NCI-H226 (cell line): Measurements from ENCODE around the gene MIF.
"Not testable (repeated sequence)": the region's sequence is repeated elsewhere in the genome, so short reads cannot be mapped to it uniquely, and the experiment has no call there.

ENCODE experiments used
- DNase-seq: peaks from one replicate; pipeline ENCODE4 v3.0.0-alpha.2; 2015

Gene MIF

DNA sequence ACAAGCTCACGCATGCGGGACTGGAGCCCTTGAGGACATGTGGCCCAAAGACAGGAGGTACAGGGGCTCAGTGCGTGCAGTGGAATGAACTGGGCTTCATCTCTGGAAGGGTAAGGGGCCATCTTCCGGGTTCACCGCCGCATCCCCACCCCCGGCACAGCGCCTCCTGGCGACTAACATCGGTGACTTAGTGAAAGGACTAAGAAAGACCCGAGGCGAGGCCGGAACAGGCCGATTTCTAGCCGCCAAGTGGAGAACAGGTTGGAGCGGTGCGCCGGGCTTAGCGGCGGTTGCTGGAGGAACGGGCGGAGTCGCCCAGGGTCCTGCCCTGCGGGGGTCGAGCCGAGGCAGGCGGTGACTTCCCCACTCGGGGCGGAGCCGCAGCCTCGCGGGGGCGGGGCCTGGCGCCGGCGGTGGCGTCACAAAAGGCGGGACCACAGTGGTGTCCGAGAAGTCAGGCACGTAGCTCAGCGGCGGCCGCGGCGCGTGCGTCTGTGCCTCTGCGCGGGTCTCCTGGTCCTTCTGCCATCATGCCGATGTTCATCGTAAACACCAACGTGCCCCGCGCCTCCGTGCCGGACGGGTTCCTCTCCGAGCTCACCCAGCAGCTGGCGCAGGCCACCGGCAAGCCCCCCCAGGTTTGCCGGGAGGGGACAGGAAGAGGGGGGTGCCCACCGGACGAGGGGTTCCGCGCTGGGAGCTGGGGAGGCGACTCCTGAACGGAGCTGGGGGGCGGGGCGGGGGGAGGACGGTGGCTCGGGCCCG, at the start of gene MIF:
TSS of gene MIF (plus strand) at position 439 of the 765 bp plus-strand sequence. CDS start at position 531, 92 bp downstream.
- peak; percentile 73 for DNase-seq

DNA sequence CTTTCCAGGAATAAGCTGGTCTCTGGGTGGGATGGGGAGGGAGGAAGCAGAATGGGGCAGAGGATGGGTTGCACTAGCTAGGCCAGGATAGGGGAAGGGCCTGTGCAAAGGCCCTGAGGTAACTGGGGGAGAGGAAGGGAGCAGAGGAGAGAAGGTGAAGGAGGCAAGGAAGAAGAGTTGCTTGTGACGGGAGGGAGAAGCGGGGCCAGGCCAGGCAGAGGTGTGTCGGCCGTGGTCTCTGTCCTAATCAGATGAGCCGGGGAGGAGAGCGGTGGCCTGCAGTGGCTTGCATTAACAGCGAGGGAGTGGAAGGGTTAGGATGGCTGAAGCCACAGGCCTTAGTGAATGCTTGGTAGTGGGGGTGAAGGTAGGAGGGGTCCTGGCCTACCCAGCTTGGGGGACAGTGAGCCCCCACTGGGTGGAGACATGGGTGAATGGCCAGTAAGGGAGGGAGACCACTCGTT, 49.4 kb upstream of the MIF start:
- DNase-seq, result no peak

DNA sequence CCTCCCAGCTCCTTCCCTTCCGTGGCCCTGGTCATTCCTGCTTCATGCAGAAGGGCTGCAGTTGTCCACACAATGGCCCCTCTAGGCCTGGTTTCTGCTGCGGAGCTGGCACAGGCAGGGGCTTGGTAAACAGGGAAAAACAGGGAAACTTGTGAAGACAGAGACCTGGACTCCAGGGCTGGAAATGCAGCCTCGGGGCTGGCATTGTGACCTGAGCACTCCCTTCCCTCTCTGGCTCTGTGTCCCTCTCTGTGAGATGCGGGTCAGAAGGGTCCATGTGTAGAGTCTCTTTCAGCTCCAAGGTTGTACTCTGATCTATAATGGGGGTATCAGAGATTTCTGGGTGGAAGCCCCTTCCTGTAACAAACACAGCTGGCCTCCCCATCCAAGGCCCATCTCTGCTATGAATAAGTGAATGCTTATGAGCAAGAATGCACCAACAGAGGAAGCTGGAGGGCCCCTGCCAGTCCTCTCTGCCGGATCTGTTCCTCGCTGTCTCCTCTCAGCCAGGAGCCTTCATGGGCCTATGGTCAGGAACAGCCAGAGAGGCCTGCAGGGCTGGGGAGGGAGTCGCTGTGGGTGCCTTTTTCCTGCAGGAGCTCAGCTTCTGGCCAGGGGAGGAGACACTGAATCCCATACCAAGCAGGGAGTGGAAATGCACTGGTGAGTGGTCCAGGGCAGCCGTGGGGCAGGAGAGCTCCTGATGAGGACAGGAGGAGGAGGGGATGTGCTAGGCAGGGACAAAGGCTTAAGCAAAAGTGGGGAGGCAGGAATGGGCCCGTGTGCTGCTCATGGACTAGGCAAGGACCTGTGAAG, 48.7 kb upstream of the MIF start:
- DNase-seq, result no peak

DNA sequence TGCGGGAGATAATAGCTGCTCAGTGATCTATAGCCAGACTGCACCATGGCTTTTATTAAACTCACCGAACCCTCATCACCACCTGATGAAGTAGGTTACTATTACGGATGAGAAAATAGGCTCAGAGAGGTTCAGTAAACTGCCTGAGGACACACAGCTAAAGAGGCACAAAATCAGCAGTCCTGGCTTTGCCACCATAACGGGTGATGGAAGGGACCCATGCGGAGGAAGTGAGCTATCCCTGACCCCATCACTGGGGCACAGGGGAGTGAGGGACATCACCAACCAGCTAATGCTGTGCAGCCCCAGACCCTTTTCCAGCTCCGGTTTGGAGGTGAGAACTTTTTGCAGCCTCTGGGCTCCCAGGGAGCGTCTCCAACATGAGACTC, 48.1 kb upstream of the MIF start:
- DNase-seq, result no peak

DNA sequence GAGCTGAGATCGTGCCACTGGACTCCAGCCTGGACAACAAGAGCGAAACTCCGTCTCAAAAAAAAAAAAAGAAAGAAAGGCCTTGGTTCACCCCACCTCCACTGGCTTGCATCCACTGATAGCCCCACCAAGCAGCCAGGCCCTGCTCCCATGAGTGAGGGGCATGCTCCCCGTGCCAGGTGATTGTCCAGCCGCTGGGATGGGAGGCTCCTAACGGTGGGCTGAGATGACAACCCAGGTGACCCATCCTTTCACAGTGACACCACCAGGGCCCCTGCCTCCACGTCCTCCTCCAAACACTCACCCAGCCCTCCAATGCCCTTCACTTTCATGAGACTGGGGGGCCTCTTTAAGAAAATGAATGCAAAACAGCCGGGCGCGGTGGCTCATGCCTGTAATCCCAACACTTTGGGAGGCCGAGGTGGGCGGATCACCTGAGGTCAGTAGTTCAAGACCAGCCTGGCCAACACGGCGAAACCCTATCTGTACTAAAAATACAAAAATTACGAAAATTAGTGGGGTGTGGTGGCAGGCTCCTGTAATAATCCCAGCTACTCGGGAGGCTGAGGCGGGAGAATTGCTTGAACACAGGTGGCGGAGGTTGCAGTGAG, 46.8 kb upstream of the MIF start:
- DNase-seq, result no peak

DNA sequence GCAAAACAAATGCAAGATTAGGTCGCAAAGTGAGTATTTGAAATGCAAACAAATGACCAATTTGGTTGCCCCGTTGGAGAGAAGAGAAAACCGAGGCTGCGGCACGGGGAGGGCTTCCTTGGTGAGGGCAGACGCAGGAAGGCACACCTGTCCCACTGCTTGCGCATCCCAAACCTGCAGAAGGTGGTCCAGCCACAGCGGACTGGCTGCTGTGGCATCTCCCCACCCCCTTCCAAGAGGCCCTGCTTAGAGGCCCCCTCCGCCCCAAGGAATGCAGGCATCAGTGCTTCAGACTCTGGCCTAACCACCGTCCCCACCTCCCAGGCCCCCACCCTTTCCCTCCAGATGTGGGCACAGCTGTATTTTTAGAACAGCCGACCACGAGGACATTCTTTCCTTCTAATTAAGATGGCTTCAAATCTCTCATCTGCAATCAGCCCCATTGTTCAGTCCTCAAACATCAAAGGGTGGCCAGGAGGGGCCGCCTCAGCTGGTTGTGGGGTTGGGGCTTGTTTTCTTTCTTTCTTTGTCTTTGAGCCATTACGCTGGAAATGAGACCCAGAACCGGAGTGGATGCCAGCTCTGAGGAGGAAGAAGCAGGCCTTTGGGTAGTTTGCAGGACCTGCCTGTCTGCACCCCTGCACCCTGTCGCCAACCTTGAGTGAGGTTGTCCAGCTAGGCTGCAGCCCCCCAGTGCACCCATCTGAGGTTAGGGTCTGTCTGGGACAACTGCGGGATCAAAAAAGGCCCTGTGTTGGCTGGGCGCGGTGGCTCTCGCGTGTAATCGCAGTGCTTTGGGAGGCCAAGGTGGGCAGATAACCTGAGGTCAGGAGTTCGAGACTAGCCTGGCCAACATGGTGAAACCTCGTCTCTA, 46.0 kb upstream of the MIF start:
- DNase-seq, result no peak

DNA sequence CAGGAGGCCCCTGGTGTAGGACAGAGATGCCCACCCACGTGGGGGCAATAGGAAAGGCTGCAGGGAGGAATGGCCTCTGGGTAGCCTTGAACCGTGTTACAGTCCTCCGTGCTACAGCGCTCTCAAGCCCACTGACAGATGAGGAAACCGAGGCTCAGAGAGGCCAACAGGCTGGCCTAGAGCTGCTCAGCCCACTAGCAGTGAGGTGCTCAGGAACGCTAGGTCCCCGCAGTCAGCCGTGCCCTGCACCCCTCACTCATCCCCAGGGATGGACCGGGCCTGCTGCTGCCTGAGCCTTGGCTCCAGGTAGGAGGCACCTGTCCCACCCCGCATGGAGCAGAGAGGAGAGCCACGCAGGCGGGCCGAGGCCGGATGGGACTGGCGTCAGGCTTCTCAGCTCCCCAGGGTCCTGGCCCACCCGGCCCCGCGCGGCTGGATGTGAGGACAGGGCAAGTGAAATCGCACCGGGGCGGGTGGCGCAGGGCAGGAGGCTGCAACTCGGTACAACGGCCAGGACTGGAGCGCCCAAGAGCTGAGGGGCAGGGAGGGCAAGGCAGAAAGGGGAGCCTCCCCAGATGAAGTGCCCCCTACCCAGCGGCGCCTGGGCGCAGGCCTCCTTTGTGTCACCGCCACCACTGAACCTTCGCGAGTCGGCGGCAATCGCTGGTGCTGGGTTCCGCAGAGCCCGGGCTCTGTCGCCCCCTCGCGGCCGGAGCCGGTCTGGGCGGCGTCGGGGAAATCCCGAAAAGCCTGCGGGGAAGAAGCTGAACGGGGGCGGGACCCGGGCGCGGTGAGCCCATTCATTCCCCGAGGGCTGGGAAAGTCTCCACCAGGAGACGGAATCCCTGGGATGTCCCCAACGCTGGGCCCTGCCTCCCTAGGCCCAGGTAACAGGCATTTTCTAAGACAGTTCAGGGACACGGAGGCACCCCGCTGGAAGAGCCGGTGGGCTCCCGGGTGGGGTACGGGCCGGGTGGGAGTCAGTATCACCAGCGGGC, 44.9 kb upstream of the MIF start:
- DNase-seq, result peak; percentile 12

DNA sequence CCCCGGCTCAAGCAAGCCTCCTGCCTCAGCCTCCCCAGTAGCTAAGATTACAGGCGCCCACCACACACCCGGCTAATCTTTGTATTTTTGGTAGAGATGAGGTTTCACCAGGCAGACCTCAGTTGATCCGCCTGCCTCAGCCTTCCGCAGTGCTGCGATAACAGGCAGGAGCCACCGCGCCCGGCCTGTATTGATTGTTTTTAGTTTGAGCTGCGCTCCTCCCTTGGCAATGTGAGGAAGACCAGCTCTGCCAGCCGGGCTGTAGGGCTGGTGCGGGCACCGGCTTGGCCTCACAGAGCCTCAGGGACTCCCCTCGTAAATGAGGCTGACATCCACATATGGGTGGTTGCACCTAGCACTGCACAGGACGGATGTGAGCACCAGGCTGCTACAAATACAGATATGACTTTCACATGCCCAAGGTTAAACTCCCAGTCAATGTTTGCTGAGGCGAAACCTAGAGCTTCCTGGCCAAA, 44.0 kb upstream of the MIF start:
- DNase-seq, result no peak

DNA sequence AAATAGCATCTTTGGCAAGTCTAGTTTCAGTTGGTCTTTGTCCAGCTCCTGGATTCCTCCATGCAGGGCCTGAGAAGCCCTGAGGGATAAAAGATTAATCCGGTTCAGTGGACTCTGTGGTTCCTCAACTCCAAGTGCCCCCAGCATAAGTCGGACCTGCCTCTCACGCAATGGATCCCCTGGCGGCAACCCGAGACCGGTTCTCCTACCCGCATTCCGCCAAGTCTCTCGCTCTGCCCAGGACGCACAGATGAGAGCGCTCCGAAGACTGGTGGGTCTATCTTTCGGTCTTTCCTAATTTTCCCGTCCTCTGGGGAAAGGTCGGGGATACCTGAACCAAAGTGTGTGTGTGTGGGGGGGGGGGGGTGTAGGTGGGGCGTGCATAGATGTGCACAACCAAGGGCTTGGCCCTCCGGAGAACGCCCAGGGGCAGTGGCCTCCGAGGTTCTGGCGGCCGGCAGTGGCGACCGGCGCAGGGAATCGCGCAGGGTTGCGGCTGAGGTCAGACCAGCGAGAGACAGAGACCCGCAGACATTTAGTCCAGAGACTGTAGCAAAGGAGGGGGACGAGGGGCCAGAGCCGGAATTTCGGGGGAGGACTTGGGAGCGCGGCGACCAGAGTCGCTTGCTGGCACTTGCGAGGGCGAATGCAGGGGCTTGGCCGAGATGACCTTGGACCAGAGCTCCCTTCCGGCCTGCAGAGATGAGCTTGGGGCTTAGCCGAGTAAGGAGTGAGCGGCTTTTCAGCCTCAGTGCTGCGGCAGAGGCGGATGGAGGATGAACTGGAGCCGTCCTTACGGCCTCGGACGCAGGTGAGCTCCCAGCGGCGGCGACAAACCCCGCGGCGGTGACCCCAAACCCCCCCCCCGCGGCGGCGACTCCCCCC, 37.2 kb upstream of the MIF start:
- no peak for DNase-seq

DNA sequence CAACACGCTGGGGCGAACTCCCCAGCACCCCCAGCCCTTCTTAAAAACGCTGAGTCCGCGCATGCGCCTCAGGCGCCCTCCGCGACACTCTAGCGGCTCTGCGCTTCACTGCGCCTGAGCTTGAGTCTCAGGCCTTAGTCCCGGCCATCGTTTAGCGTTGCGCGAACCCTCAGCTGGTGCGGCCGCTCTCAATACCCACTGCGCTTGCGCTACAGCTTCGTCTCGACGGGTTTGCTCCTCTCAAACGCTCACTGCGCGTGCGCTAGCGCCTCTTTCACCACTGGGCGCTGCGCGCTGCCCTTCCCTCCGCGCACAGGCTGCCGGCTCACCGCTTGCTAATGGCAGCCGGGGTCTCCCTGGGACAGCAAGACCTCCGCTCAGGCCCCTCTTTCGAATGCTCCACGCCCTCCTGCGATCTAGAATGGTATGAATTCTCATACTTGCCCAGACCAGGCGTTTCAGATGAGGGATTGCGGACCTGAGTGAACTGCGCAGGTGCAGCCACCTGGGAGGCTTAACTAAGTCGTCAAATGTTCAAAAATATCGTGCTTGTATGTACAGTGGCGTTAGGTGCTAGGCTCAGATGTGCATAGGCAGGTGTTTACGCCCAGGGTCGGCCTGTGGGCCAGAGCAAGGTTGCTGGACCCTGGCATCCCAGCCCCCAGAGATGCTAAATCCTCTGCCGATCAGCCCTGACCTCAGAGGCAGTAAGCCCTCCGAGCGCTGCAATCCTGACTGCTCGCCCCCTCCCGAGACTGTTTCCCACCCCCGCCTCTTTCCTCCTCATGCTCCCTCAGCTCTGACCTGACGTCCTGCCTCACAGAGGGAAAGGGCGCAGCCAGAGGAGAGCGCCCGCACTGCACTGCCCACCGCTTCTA, 36.3 kb upstream of the MIF start, which contains the start of gene SLC2A11:
TSS of gene SLC2A11 (plus strand) at position 270 of the 878 bp plus-strand sequence. CDS start at position 395, 125 bp downstream.
- peak; percentile 81 for DNase-seq

DNA sequence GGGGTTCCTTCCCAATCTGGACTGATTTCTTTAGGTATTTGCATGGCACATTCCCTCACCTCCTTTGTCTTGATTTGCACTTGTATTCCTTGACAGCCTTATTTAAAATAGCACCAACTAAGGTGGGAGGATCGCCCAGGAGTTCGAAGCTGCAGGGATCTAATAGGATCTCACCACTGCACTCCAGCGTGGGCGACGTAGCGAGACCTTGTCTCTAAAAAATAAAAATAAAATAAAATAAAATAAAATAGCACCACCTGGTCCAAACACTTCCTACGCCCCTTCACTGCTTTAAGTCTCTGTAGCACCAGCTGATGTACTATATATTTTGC, 35.7 kb upstream of the MIF start:
- DNase-seq, result no peak

DNA sequence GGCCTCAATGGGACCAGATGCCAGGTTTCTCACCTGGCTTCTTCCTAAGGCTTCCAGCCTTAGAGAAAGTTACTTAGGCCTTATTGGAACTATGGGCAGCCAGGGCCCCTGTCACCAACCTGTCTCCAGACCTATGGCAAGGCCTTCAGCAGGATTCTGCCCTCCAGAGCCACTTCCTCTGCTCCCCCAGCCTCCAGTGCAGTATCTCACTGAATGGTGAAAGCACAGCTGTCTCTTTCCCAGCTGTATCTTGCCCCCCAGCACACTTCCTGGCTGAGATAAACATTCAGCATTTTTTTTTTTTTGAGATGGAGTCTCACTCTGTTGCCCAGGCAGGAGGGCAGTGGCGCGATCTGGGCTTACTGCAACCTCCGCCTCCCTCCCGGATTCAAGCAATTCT, 35.0 kb upstream of the MIF start:
- DNase-seq, result no peak

DNA sequence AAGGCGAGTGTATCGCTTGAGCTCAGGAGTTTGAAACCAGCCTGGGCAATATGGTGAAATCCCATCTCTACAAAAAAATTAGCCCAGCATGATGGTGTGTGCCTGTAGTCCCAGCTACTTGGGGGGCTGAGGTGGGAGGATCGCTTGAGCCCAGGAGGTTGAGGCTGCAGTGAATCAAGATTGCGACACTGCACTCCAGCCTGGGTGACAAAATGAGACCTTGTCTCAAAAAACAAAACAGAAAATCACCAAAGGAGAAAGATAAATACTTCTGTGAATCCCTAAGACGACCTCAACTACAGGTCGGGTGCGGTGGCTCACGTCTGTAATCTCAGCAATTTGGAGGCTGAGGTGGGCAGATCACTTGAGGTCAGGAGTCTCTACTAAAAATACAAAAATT, 34.0 kb upstream of the MIF start:
- DNase-seq, result not testable (repeated sequence)

DNA sequence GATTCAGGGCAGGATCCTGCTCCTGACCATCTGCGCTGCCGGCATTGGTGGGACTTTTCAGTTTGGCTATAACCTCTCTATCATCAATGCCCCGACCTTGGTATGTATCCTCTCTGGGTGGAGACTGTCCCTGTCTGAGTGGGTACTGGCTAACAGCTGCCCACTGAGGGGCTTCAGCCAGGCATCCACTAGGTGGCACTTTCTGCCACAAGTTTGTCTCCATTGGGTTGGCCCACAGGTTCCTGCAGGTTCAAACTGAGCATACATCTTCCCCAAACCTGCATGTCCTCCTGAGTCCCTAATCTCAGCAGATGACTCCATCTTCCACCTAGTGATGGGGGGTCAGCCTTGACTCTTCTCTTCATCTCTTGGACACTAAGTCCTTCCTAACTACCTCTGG, 32.1 kb upstream of the MIF start:
- no peak for DNase-seq

DNA sequence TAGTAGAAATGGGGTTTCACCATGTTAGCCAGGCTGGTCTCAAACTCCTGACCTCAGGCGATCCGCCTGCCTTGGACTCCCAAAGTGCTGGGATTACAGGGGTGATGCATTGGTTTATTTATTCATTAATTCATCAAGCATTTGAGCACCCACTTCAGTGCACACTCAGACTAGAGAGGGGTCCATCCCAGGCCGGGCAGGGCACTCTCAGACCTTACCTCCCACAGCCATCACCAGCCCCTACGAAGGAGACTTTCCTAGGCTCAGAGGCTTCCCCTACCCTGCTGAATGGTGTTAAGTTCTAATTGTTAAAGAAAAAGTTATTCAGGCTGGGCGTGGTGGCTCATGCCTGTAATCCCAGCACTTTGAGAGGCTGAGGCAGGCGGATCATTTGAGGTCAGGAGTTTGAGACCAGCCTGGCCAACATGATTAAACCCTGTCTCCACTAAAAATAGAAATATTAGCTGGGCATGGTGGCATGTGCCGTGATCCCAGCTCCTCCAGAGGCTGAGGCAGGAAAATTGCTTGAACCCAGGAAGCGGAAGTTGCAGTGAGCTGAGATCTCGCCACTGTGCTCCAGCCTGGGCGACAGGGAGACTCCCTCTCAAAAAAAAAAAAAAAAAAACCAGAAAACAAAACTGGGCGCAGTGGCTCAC, 29.6 kb upstream of the MIF start:
- DNase-seq, result not testable (repeated sequence)

DNA sequence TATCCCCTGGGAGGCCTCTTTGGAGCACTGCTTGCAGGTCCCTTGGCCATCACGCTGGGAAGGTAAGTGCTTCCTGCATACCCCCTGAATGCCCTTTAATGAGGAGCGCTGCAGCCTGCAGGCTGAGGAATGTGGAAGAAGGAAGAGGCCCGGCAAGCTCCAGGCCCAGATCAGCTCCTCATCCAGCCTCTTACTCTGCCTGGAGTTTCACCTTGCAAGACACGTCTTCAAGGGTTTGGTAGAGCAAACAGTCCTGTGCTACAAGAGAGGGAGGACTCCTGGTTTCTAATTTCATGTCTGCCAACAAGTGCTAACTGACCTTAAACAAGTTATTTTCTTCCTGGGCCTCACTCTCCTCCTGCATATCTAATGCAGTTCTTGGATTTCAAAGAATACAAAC, 25.6 kb upstream of the MIF start:
- DNase-seq, result no peak

DNA sequence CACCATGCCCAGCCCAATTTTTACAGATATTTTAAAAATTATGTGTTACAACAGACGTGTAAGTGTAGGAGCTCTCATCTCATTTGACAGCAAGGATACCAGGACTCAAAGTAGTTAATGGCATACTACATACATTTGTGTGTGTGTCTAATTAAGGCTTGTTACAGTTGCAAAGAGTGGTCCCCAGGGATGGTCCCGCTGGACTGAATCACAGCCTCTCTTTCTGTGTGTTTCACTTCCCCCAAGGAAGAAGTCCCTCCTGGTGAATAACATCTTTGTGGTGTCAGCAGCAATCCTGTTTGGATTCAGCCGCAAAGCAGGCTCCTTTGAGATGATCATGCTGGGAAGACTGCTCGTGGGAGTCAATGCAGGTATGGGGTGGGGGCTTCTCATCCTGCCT, 19.3 kb upstream of the MIF start:
- DNase-seq, result no peak

DNA sequence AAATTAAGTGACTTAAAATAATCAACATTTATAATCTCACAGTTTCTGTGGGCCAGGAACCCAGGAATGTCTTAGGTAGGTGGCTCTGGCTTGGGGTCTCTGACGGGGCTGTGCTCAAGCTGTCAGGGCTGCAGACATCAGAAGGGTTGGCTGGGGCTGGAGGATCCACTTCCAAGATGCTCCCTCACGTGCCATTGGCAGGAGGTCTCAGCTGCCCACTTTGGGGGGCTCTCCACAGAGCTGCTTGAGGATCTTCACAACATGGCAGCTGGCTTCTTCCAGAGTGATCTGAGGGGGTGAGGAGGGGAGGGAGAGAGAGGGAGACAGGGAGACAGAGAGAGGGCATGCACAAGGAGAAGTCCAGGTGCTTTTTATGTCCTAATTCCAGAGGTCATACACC, 18.4 kb upstream of the MIF start:
- DNase-seq, result no peak

DNA sequence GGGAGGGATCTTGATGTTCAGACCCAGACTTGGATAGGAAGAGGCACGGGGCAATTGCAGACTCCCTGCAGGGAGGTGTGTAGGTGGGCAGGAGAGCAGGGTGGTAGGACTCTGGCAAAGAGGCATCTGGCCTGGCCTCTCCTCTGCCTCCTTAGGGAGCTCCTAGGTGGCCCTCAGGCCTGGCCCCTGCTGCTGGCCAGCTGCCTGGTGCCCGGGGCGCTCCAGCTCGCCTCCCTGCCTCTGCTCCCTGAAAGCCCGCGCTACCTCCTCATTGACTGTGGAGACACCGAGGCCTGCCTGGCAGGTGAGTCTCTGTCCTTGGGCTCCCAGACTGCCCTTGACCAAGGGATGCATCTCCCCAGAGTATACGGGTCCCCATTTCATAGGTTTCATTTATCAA, 16.6 kb upstream of the MIF start:
- DNase-seq, result no peak
